WERI-Rb-1 (cell line): ENCODE measurements around the gene LMTK3.

Source experiments
- DNase-seq: peaks from one replicate; pipeline ENCODE4 v3.0.0-alpha.2; 2020
- H3K27ac ChIP-seq: fragments of 250-450 bp; sonication (Bioruptor Pico); 2 replicates; pipeline ENCODE4 v1.5.1; 2020; ENCODE audit warnings: mild to moderate bottlenecking, moderate library complexity
- H3K27me3 ChIP-seq: fragments of 250-450 bp; sonication (Bioruptor Pico); 2 replicates; pipeline ENCODE4 v1.5.1; 2021; ENCODE audit warnings: mild to moderate bottlenecking, low read depth, moderate library complexity; ENCODE audit not compliant: insufficient read depth, severe bottlenecking
- H3K36me3 ChIP-seq: fragments of 250-450 bp; sonication (Bioruptor Pico); 2 replicates; pipeline ENCODE4 v1.5.1; 2020; ENCODE audit warnings: mild to moderate bottlenecking, moderate library complexity
- H3K4me3 ChIP-seq: 2 replicates; pipeline ENCODE4 v1.5.1; 2011; ENCODE audit warnings: low read depth, mild to moderate bottlenecking, control low read depth, low read length
- H3K9me3 ChIP-seq: fragments of 250-450 bp; sonication (Bioruptor Pico); 2 replicates; pipeline ENCODE4 v1.5.1; 2021; ENCODE audit warnings: mild to moderate bottlenecking, moderate library complexity; ENCODE audit not compliant: severe bottlenecking
- TF ChIP-seq, protein P1 (sequence below): IDR thresholded peaks from 2 replicates; pipeline ENCODE4 v1.5.1; 2011; ENCODE audit warnings: low read depth, mild to moderate bottlenecking, control low read depth, inconsistent platforms, low read length

Gene LMTK3

DNA sequence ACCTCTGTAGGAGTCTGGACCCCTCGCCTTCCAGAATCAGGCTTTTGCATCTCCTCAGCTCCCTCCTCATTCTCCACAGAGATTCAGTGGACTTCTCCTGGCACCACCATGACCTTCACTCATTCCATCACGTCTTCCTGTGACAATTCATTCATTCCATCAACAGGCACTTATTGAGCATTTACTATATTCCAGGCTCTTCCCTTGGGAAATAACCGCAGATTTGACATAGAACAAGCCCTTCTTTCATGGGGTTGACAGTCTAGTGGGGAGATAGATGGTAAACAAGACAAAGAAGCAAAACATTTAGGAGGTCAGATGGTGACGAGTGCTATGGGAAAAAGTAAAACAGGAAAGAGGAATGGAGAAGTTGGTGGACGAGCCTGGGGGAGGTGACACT is 37.7 kb upstream of the LMTK3 start:
- Histone ChIP-seq H3K27me3 (no peaks in the 10 kb centered on the region), H3K4me3 (no peak overlapping the region), H3K9me3 (no peaks in the 10 kb centered on the region), H3K36me3 (no peaks in the 10 kb centered on the region), H3K27ac (no peak overlapping the region)
- TF ChIP-seq, protein P1, sequence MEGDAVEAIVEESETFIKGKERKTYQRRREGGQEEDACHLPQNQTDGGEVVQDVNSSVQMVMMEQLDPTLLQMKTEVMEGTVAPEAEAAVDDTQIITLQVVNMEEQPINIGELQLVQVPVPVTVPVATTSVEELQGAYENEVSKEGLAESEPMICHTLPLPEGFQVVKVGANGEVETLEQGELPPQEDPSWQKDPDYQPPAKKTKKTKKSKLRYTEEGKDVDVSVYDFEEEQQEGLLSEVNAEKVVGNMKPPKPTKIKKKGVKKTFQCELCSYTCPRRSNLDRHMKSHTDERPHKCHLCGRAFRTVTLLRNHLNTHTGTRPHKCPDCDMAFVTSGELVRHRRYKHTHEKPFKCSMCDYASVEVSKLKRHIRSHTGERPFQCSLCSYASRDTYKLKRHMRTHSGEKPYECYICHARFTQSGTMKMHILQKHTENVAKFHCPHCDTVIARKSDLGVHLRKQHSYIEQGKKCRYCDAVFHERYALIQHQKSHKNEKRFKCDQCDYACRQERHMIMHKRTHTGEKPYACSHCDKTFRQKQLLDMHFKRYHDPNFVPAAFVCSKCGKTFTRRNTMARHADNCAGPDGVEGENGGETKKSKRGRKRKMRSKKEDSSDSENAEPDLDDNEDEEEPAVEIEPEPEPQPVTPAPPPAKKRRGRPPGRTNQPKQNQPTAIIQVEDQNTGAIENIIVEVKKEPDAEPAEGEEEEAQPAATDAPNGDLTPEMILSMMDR: no peak
- no peak for DNase-seq

DNA sequence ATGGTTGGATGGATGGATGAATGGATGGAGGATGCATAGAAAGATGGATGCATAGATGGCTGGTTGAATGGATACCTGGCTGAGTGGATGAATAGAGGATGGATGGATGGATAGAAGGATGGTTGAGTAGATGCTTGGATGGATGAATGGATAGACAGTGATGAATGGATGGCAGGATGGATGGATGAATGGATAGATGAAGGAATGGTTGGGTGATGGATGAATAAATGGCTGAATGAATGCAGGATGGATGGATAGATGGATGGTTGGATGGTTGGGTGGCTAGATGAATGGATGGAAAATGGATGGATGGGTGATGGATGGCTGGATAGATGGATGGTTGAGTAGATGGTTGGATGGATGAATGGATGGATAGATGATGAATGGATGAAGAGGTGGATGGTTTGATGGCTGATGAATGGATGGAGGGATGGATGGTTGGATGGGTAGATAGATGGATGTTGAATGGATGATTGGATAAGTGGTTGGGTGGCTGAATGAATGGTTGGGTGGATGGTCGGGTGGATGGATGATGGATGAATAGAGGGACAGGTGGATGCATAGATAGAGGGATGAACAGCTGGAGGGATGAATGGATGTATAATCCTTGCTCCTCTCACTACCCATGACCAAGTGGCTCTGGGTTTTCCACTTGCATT is 36.7 kb upstream of the LMTK3 start:
- H3K4me3 ChIP-seq: no peak overlapping the region
- no peak overlapping the region for H3K27ac ChIP-seq
- H3K27me3 ChIP-seq: no peaks in the 10 kb centered on the region
- H3K36me3 ChIP-seq: no peaks in the 10 kb centered on the region
- DNase-seq: no peak
- H3K9me3 ChIP-seq: no peaks in the 10 kb centered on the region
- TF ChIP-seq, protein P1: no peak

DNA sequence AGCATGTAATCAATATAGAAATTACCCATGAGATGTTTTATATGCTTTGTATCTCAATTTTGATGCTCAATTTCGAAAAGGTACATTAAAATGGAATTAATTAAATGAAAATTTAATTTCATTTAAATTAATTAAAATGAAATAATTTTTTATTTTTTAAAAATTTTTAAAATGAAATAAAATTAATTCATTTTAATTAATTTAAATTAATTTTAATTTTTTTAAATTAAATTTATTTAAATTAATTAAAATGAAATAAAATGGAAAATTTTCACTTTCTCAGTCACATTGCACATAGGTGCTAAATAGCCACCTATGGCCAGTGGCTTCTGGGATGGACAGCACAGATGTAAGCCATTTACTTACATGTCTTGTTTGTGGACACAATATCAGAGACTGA is 36.1 kb upstream of the LMTK3 start:
- Histone ChIP-seq H3K4me3 (no peak overlapping the region), H3K27ac (no peak overlapping the region), H3K36me3 (no peaks in the 10 kb centered on the region), H3K9me3 (no peaks in the 10 kb centered on the region), H3K27me3 (no peaks in the 10 kb centered on the region)
- no peak for DNase-seq
- TF ChIP-seq, protein P1: no peak

DNA sequence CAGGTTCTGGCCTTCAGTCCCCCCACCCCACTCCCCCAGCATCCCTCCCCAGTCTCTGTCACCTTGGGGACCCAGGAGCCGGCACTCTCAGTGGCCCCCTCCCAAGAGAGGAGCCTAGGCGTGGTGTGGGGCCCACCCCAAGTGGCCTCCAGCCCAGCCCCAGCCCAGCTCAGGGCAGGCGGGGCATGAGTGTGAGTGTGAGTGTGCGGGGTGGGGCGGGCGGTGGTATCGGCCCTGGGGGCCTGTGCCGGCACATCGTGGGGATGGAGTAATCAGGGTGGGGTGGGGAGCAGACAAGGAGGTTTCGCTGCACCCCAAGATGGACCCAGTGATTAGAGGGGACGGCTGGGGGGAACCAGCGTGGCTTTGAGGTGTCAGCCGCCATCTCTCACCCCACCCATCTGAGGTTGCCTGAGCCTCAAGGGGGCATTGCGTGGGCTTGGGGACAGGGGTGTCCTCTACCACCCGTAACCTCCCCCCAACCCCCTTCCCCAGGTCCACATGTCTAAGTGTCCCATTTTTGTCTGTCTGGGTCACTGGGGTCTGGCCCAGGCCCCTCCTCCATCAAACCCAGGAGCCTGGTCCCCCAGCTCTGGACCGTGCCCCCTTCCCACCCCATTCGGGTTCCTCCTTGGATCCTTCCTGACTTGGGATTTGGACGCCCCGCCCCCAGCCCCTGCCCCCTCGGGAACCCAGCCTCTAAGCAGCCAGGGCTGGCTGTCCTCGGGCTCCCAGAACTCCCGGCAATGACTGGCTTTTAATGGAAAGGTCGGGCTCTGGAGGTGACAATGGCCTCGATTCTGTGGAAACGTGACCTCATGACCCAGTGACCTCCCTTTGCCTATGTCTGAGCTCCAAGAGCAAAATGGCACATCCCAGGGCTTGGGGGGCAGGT is 33.5 kb upstream of the LMTK3 start:
- no peak for DNase-seq
- Histone ChIP-seq H3K27me3 (no peaks in the 10 kb centered on the region), H3K4me3 (no peak overlapping the region), H3K9me3 (no peaks in the 10 kb centered on the region), H3K27ac (no peak overlapping the region), H3K36me3 (no peaks in the 10 kb centered on the region)
- TF ChIP-seq, protein P1: no peak

DNA sequence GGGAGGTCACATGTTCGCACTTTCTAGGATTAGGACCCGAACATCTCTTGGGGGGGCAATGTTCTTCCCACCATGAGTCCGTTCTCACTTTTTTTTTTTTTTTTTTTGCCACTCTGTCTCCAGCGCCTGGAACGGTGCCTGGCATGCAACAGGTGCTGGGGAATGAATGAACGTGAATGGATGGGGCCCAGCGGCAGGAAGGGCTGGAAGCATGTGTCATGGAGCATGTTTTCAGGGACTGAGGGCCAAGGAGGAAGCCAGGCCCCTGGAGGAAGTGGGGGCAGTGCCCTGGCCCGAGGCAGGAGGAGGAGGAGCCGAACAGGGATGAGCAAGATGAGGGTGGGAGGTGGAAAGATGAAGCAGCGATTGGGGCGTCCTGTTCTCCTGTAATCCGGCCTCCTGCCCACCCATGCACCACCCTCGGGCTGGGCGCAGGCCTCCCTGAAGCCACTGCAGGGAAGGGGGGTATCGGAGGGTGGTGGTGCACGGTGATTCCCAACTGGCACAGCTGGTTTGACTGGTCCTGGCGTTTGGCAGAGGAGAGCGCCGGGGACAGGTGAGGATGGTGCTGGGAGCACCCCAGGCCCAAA is 31.6 kb upstream of the LMTK3 start:
- Histone ChIP-seq H3K27ac (no peak overlapping the region), H3K4me3 (no peak overlapping the region)

More for the DNA sequence above, 31.6 kb upstream of the LMTK3 start:
- TF ChIP-seq, protein P1: no peak
- H3K27me3 ChIP-seq: no peaks in the 10 kb centered on the region
- no peaks in the 10 kb centered on the region for H3K36me3 ChIP-seq
- no peaks in the 10 kb centered on the region for H3K9me3 ChIP-seq
- DNase-seq: no peak
